Calu3 (cell line): ENCODE results near the gene HOXA7. TPM values are rescaled to one million over a fixed set of nuclear protein-coding genes. Genes with fewer than 3 reads are reported as not detected.
A peak's percentile ranks its signal among the peaks of the same experiment; 100 is the strongest.

Source experiments
- BruUV-seq: library from RNA; stranded (reverse); fragments of 400-500 nt; replicated peaks from 2 replicates; lab custom pipeline; 2021; lab: Mats Ljungman, UMichigan
- CTCF ChIA-PET: fragments of 300-600 bp; sonication (Branson Sonifier 250); formaldehyde crosslinking; loops from one replicate; lab custom pipeline; 2022; ENCODE audit warnings: antibody characterized with exemption; lab: Charles Lee
- DNase-seq: peaks from one replicate; pipeline ENCODE4 v3.0.0; 2022
- H3K27ac Mint-ChIP-seq: one replicate; pipeline ENCODE4 v1.8.0; 2022; ENCODE audit warnings: mixed read lengths; ENCODE audit not compliant: unreplicated experiment
- H3K27me3 Mint-ChIP-seq: one replicate; pipeline ENCODE4 v1.8.0; 2022; ENCODE audit warnings: mixed read lengths; ENCODE audit not compliant: unreplicated experiment
- H3K36me3 Mint-ChIP-seq: one replicate; pipeline ENCODE4 v1.8.0; 2022; ENCODE audit warnings: mild to moderate bottlenecking, moderate library complexity, mixed read lengths; ENCODE audit not compliant: insufficient read depth, unreplicated experiment
- H3K4me1 Mint-ChIP-seq: one replicate; pipeline ENCODE4 v1.8.0; 2022; ENCODE audit warnings: mild to moderate bottlenecking, low read depth, mixed read lengths; ENCODE audit not compliant: unreplicated experiment
- H3K4me3 Mint-ChIP-seq: one replicate; pipeline ENCODE4 v1.8.0; 2022; ENCODE audit warnings: mild to moderate bottlenecking, low read depth, moderate library complexity, mixed read lengths; ENCODE audit not compliant: unreplicated experiment
- H3K9me3 Mint-ChIP-seq: one replicate; pipeline ENCODE4 v1.8.0; 2022; ENCODE audit warnings: low read depth, mixed read lengths; ENCODE audit not compliant: unreplicated experiment
- intact Hi-C: fragments of 100-400 bp; cut with micrococcal nuclease; formaldehyde crosslinking; loops from one replicate; pipeline ENCODE4 v1.10.0; 2022; ENCODE audit not compliant: unreplicated experiment
- total RNA-seq: library from RNA; stranded (reverse); gene quantifications from 2 replicates; pipeline ENCODE4 v1.2.3, GENCODE V29; 2022
- TF ChIP-seq, protein P1 (sequence below): fragments of 200-600 bp; IDR thresholded peaks from one replicate; pipeline ENCODE4 v1.8.0; 2022; ENCODE audit warnings: antibody characterized with exemption; ENCODE audit not compliant: unreplicated experiment

The HOXA7 gene
- total RNA-seq, 1 experiment from 2014 or later, result not detected

DNA sequence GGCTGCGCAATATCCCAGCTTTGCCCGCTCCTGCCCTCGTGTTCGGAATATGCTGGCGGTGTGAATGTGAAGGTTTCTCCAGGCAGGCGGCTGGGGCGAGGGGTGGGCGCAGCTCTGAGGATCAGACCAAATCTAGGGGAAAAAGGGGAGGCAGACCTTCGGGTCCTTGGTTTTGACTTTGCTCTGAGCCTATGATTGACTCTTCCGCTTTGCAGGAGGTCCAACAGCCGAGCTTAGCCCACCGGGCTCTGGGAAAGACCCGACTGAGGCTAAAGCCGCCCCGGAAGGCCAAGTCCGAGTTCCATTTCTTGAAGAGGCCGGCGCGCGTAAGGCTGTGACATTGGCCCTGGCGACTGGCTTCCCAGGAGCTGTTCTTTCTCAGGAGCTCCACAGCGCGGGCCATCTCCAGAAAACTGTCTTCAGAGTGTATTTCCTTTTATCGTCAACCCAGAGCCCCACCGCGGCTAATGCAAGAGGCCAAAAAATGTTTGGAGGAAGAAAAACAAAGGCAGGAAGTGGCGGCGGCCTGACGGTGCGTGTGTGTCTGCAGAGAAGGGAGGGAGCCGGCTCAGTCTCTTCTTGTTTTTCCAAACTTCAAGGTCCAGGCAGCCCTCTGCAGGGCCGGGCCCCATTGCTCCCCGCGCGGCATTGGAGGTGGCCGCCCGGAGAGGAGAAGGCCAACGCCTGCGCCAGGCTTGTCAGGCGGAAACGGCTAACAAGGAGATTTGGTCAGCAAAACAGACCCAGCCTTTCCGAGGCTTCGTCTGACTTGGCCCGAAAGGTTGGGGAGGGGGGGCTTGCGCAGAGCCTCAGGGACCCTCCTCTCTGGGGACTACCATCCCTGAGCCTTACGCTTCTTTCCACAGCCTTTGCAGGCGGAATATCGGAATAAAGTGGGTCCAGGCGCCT lies 32.2 kb upstream of the HOXA7 start:
- DNase-seq, result no peak
- no TSS peak for BruUV-seq
- Mint-ChIP-seq H3K36me3 (peaks cover 25% of the 10 kb centered on the region), H3K27me3 (peaks cover 85% of the 10 kb centered on the region), H3K9me3 (no peaks in the 10 kb centered on the region), H3K27ac (no peak overlapping the region), H3K4me1 (peaks cover 7% of the 10 kb centered on the region), H3K4me3 (peak overlapping the region; percentile 76)
- CTCF ChIA-PET, result interaction anchor here (1.7 kb wide), 1 partner anchor 12 kb away, joined by 3 read pairs; no protein-coding TSS in a partner anchor
- TF ChIP-seq, protein P1, sequence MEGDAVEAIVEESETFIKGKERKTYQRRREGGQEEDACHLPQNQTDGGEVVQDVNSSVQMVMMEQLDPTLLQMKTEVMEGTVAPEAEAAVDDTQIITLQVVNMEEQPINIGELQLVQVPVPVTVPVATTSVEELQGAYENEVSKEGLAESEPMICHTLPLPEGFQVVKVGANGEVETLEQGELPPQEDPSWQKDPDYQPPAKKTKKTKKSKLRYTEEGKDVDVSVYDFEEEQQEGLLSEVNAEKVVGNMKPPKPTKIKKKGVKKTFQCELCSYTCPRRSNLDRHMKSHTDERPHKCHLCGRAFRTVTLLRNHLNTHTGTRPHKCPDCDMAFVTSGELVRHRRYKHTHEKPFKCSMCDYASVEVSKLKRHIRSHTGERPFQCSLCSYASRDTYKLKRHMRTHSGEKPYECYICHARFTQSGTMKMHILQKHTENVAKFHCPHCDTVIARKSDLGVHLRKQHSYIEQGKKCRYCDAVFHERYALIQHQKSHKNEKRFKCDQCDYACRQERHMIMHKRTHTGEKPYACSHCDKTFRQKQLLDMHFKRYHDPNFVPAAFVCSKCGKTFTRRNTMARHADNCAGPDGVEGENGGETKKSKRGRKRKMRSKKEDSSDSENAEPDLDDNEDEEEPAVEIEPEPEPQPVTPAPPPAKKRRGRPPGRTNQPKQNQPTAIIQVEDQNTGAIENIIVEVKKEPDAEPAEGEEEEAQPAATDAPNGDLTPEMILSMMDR, result no peak
- intact Hi-C loops, result no loop called here

GRCh38 chr7:27187475-27188385 lies 31.3 kb upstream of the HOXA7 start:
- Mint-ChIP-seq H3K4me1 (peaks cover 7% of the 10 kb centered on the region), H3K27ac (no peak overlapping the region)

DNA sequence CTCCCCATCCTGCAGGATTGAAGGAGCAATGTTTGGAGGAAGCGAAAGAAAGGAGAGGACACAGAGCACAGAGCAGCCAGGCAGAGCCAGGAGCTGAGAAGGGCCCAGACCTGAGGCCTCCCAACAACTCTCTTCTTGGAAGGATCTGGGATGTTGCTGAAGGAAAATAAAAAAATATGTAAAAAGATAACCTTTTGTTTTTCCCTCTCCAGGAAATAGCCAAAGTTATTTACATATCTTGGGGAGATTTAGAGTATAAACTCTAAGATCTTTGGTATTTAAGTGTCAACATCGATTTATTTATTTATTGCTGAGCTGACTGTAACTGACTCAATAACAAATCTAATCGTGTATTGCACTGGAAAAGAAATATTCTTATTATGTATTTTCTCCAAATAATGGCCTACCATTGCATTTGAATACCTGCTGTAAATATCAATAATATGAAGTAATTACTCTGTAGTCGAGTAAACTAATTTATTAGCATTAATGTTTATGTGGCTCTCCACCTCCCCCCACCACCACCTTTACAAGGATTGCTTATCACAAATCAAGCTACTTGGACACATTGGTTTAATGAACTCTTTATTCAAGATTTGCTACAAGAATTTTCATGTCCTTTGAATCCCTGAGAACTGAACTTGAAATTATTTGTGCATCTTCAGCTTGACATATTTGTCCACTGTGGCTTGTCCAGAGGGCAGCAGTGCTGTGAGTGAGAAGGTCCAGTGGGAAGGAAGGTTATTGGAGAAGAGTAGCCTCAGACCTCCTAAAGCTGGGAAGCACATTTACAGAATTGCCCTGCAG lies 30.4 kb upstream of the HOXA7 start:
- TF ChIP-seq, protein P1, result no peak
- no peak overlapping the region for H3K27ac Mint-ChIP-seq
- no peaks in the 10 kb centered on the region for H3K9me3 Mint-ChIP-seq
- DNase-seq, result no peak
- no peak overlapping the region for H3K4me3 Mint-ChIP-seq
- CTCF ChIA-PET, result interaction anchor here (0.8 to 1.4 kb wide), 3 partner anchors 9 to 388 kb away, joined by 3 to 4 read pairs (median 3); no protein-coding TSS in a partner anchor
- peaks cover 75% of the 10 kb centered on the region for H3K27me3 Mint-ChIP-seq
- peaks cover 7% of the 10 kb centered on the region for H3K4me1 Mint-ChIP-seq
- H3K36me3 Mint-ChIP-seq, result peaks cover 21% of the 10 kb centered on the region
- intact Hi-C loops, result no loop called here
- no TSS peak for BruUV-seq

More at GRCh38 chr7:27187475-27188385, 31.3 kb upstream of the HOXA7 start:
- Mint-ChIP-seq H3K9me3 (no peaks in the 10 kb centered on the region), H3K27me3 (peaks cover 83% of the 10 kb centered on the region), H3K36me3 (peaks cover 25% of the 10 kb centered on the region), H3K4me3 (peak overlapping the region; percentile 76)
- CTCF ChIA-PET, result interaction anchor here (0.8 to 1.7 kb wide), 4 partner anchors 8 to 387 kb away, joined by 3 to 4 read pairs (median 3); no protein-coding TSS in a partner anchor
- BruUV-seq, result no TSS peak
- TF ChIP-seq, protein P1, result no peak
- DNase-seq, result no peak
- intact Hi-C loops, result no loop called here
